ENCODE results near the gene BCL7C.

Gene BCL7C

DNA sequence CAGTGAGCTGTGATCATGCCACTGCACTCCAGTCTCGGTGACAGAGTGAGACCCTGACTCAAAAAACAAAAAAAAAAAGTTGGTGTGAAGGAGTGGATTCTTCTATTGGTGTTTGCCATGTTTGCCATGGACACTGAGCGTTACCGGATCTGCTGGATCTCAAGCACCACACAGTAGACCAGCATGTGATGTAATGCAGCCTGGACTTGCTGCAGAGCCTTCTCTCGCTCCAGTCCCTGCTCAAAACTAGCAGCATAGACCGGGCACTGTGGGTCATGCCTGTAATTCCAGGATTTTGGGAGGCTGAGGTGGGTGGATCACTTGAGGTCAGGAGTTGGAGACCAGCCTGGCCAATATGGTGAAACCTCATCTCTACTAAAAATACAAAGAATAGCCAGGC, 50.4 kb downstream of the BCL7C start:
- TF ChIP-seq, protein P1, sequence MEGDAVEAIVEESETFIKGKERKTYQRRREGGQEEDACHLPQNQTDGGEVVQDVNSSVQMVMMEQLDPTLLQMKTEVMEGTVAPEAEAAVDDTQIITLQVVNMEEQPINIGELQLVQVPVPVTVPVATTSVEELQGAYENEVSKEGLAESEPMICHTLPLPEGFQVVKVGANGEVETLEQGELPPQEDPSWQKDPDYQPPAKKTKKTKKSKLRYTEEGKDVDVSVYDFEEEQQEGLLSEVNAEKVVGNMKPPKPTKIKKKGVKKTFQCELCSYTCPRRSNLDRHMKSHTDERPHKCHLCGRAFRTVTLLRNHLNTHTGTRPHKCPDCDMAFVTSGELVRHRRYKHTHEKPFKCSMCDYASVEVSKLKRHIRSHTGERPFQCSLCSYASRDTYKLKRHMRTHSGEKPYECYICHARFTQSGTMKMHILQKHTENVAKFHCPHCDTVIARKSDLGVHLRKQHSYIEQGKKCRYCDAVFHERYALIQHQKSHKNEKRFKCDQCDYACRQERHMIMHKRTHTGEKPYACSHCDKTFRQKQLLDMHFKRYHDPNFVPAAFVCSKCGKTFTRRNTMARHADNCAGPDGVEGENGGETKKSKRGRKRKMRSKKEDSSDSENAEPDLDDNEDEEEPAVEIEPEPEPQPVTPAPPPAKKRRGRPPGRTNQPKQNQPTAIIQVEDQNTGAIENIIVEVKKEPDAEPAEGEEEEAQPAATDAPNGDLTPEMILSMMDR (IDR thresholded peaks at IDR 0.05; ENCODE audit: low read length): no peak
- no peak for TF ChIP-seq EZH2 (IDR thresholded peaks at IDR 0.05; ENCODE audit: borderline replicate concordance, low read length)
- Histone ChIP-seq H3K4me1 (ENCODE audit: insufficient read depth, low read length, severe bottlenecking) (peaks cover 7% of the 10 kb centered on the region), H3K9me2 (ENCODE audit: low read depth, low read length) (no peaks in the 10 kb centered on the region), H3K9ac (ENCODE audit: low read length) (no peak overlapping the region), H2AFZ (ENCODE audit: low read length) (no peak overlapping the region), H4K20me1 (ENCODE audit: insufficient read depth, low read length) (no peaks in the 10 kb centered on the region), H3K9me3 (ENCODE audit: low read length) (peaks cover 3% of the 10 kb centered on the region; the same call in 1 of the 2 replicates), H3K79me2 (ENCODE audit: insufficient read depth, low read length) (no peaks in the 10 kb centered on the region), H3K4me2 (ENCODE audit: low read length) (no peak overlapping the region), H3K4me3 (ENCODE audit: low read depth, low read length, poor library complexity, severe bottlenecking) (no peak overlapping the region), H3F3A (ENCODE audit: insufficient read depth, low read length) (no peaks in the 10 kb centered on the region), H3K27me3 (ENCODE audit: insufficient read depth, low read length) (0 out of 2 replicates have a peak, but pooled peaks cover 4% of the 10 kb centered on the region), H3K27ac (ENCODE audit: low read depth, low read length, poor library complexity, severe bottlenecking) (no peak overlapping the region), H3K36me3 (ENCODE audit: insufficient read depth, low read length) (no peaks in the 10 kb centered on the region)

DNA sequence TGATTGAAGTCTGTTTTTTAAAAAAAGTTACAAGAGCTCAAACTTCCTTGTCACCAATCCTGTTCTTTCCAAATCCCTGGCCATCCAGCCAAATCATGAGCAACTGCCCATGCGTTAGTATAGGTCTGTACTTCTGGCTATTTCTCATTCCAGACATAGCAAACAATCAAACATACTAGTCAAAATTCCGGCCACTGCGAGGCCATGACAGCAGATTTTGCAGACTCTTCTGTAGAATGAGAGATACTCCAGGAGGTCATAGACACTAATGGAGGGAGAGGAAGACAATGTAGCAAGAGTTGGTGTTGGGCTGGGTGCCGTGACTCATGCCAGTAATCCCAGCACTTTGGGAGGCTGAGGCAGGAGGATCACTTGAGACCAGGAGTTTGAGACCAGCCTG, 50.9 kb downstream of the BCL7C start:
- H3K9me2 ChIP-seq (ENCODE audit: low read depth, low read length): no peaks in the 10 kb centered on the region
- no peak overlapping the region for H3K4me3 ChIP-seq (ENCODE audit: low read depth, low read length, poor library complexity, severe bottlenecking)
- H3F3A ChIP-seq (ENCODE audit: insufficient read depth, low read length): no peaks in the 10 kb centered on the region
- H3K9ac ChIP-seq (ENCODE audit: low read length): no peak overlapping the region
- H3K4me1 ChIP-seq (ENCODE audit: insufficient read depth, low read length, severe bottlenecking): peaks cover 7% of the 10 kb centered on the region
- peaks cover 3% of the 10 kb centered on the region; the same call in 1 of the 2 replicates for H3K9me3 ChIP-seq (ENCODE audit: low read length)
- H3K27ac ChIP-seq (ENCODE audit: low read depth, low read length, poor library complexity, severe bottlenecking): no peak overlapping the region
- H2AFZ ChIP-seq (ENCODE audit: low read length): no peak overlapping the region
- TF ChIP-seq, protein P1 (IDR thresholded peaks at IDR 0.05; ENCODE audit: low read length): no peak
- no peak for TF ChIP-seq EZH2 (IDR thresholded peaks at IDR 0.05; ENCODE audit: borderline replicate concordance, low read length)
- H3K79me2 ChIP-seq (ENCODE audit: insufficient read depth, low read length): no peaks in the 10 kb centered on the region
- H3K36me3 ChIP-seq (ENCODE audit: insufficient read depth, low read length): no peaks in the 10 kb centered on the region
- H4K20me1 ChIP-seq (ENCODE audit: insufficient read depth, low read length): no peaks in the 10 kb centered on the region
- H3K4me2 ChIP-seq (ENCODE audit: low read length): no peak overlapping the region
- 0 out of 2 replicates have a peak, but pooled peaks cover 4% of the 10 kb centered on the region for H3K27me3 ChIP-seq (ENCODE audit: insufficient read depth, low read length)

DNA sequence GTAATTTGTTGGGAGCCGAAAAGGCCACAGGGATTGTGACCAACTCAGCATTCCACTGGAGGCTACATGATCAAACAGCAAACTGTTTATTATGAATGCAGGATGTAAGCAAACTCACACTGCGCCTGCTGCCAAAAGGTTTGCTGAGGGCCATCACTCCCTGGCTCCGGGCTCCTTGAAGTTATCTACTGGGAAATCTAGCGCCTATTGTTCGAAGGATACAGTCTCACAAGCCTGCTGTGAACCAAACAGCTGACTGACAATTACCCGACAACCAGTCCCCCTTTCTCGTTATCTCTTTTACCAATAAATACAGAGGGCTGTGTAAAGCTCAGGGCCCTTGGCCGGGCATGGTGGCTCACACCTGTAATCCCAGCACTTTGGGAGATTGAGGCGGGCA, 52.5 kb downstream of the BCL7C start:
- Histone ChIP-seq H3K4me2 (ENCODE audit: low read length) (no peak overlapping the region), H3K4me3 (ENCODE audit: low read depth, low read length, poor library complexity, severe bottlenecking) (no peak overlapping the region), H3K79me2 (ENCODE audit: insufficient read depth, low read length) (no peaks in the 10 kb centered on the region), H3K36me3 (ENCODE audit: insufficient read depth, low read length) (no peaks in the 10 kb centered on the region), H2AFZ (ENCODE audit: low read length) (no peak overlapping the region), H3K9ac (ENCODE audit: low read length) (no peak overlapping the region), H3K4me1 (ENCODE audit: insufficient read depth, low read length, severe bottlenecking) (peaks cover 7% of the 10 kb centered on the region), H3F3A (ENCODE audit: insufficient read depth, low read length) (no peaks in the 10 kb centered on the region), H3K9me3 (ENCODE audit: low read length) (peaks cover 3% of the 10 kb centered on the region; the same call in 1 of the 2 replicates), H3K27ac (ENCODE audit: low read depth, low read length, poor library complexity, severe bottlenecking) (no peak overlapping the region), H3K27me3 (ENCODE audit: insufficient read depth, low read length) (0 out of 2 replicates have a peak, but pooled peaks cover 4% of the 10 kb centered on the region), H3K9me2 (ENCODE audit: low read depth, low read length) (no peaks in the 10 kb centered on the region), H4K20me1 (ENCODE audit: insufficient read depth, low read length) (no peaks in the 10 kb centered on the region)
- TF ChIP-seq EZH2 (IDR thresholded peaks at IDR 0.05; ENCODE audit: borderline replicate concordance, low read length): no peak
- TF ChIP-seq, protein P1 (IDR thresholded peaks at IDR 0.05; ENCODE audit: low read length): no peak

Measured in OCI-LY1 (cell line).